Naive B cell (primary cell): Measurements from ENCODE around the gene MYBPC1. TPM values are rescaled to one million over a fixed set of nuclear protein-coding genes. Genes with fewer than 3 reads are reported as not detected.

ENCODE experiments used
- ATAC-seq, 2 donors: fragments of 150-1000 bp; cut with Tn5 transposase; 2 replicates each; pipeline ENCODE4 v1.10.0; 2021; ENCODE audit warnings: low read depth in 2 of 2, mild to moderate bottlenecking in 2 of 2, moderate library complexity in 2 of 2
- DNase-seq: peaks from one replicate; pipeline ENCODE4 v3.0.0; 2022
- H3K27ac Mint-ChIP-seq, 6 donors: one replicate each; pipeline ENCODE4 v1.8.0; 2020 to 2022; ENCODE audit warnings: mild to moderate bottlenecking in 6 of 6, mixed read lengths in 6 of 6, moderate library complexity in 5 of 6, inconsistent platforms in 2 of 6
- H3K27me3 Mint-ChIP-seq, 3 donors: one replicate each; pipeline ENCODE4 v1.8.0; 2021 to 2022; ENCODE audit warnings: mixed read lengths in 3 of 3, mild to moderate bottlenecking in 1 of 3
- H3K36me3 Mint-ChIP-seq, 2 donors: one replicate each; pipeline ENCODE4 v1.8.0; 2020 to 2022; ENCODE audit warnings: mixed read lengths in 2 of 2, inconsistent platforms in 1 of 2, mild to moderate bottlenecking in 1 of 2
- H3K4me1 Mint-ChIP-seq, 3 donors: one replicate each; pipeline ENCODE4 v1.8.0; 2020 to 2022; ENCODE audit warnings: mixed read lengths in 3 of 3, inconsistent platforms in 1 of 3, mild to moderate bottlenecking in 1 of 3, moderate library complexity in 1 of 3
- H3K4me3 Mint-ChIP-seq, 8 donors: one replicate each; pipeline ENCODE4 v1.8.0; 2020 to 2022; ENCODE audit warnings: mild to moderate bottlenecking in 8 of 8, mixed read lengths in 8 of 8, moderate library complexity in 8 of 8, inconsistent platforms in 2 of 8
- H3K9me3 Mint-ChIP-seq, 7 donors: one replicate each; pipeline ENCODE4 v1.8.0; 2020 to 2022; ENCODE audit warnings: mixed read lengths in 7 of 7, mild to moderate bottlenecking in 5 of 7, inconsistent platforms in 2 of 7, moderate library complexity in 1 of 7
- polyA plus RNA-seq, 6 donors: library from polyadenylated mRNA; unstranded; fragments of 300-500 nt; fragmentation: Illumina TruSeq; gene quantifications; one replicate each; pipeline ENCODE4 v1.2.3, GENCODE V29; 2021; ENCODE audit warnings: low read depth in 6 of 6

The MYBPC1 gene
- polyA plus RNA-seq, 6 donors from 2014 or later: not detected

- Mint-ChIP-seq H3K27ac (peak overlapping the region in 2 of 6 donors; percentile 96 to 99), H3K27me3 (no peaks in the 10 kb centered on the region), H3K4me3 (peak overlapping the region in 1 of 8 donors; percentile 98), H3K9me3 (no peaks in the 10 kb centered on the region), H3K36me3 (peaks cover 0 to 8% of the 10 kb centered on the region in 2 donors), H3K4me1 (peaks cover 32 to 44% (median 38%) of the 10 kb centered on the region in 3 donors)
- ATAC-seq (no peak), DNase-seq (no peak)
Measured at GRCh38 chr12:101694986-101695385, 100.2 kb downstream of the MYBPC1 start.

- ATAC-seq: no peak
- Mint-ChIP-seq H3K4me1 (peaks cover 38 to 51% (median 45%) of the 10 kb centered on the region in 3 donors), H3K27me3 (no peaks in the 10 kb centered on the region), H3K36me3 (peaks cover 0 to 8% of the 10 kb centered on the region in 2 donors), H3K9me3 (no peaks in the 10 kb centered on the region), H3K27ac (peak overlapping the region; percentile 96 to 99 (median 98)), H3K4me3 (peak overlapping the region in 5 of 8 donors; percentile 9 to 98 (median 97))
- DNase-seq: no peak
Measured at GRCh38 chr12:101695706-101696105, 100.9 kb downstream of the MYBPC1 start.

- ATAC-seq (peak in 1 of 2 donors; percentile 38), DNase-seq (no peak)
- H3K27ac Mint-ChIP-seq: peak overlapping the region; percentile 96 to 99 (median 98)
- no peaks in the 10 kb centered on the region for H3K27me3 Mint-ChIP-seq
- H3K36me3 Mint-ChIP-seq: peaks cover 0 to 8% of the 10 kb centered on the region in 2 donors
- no peaks in the 10 kb centered on the region for H3K9me3 Mint-ChIP-seq
- peaks cover 40 to 53% (median 53%) of the 10 kb centered on the region in 3 donors for H3K4me1 Mint-ChIP-seq
- peak overlapping the region; percentile 93 to 98 (median 98) for H3K4me3 Mint-ChIP-seq
Measured at GRCh38 chr12:101696251-101697196, 101.8 kb downstream of the MYBPC1 start.

- H3K36me3 Mint-ChIP-seq: peaks cover 0 to 8% of the 10 kb centered on the region in 2 donors
- peak within 1 kb of the TSS; percentile 96 to 99 (median 98) for H3K27ac Mint-ChIP-seq
- DNase-seq: peak; percentile 84
- no peaks in the 10 kb centered on the region for H3K9me3 Mint-ChIP-seq
- no peaks in the 10 kb centered on the region for H3K27me3 Mint-ChIP-seq
- peak; percentile 68 to 73 for ATAC-seq
- peaks cover 44 to 62% (median 57%) of the 10 kb centered on the region in 3 donors for H3K4me1 Mint-ChIP-seq
- H3K4me3 Mint-ChIP-seq: peak within 1 kb of the TSS; percentile 95 to 99 (median 98)
Measured at GRCh38 chr12:101697197-101697929, 102.6 kb downstream of the MYBPC1 start, which contains the start of gene CHPT1. TSS of gene CHPT1 (plus strand) at chr12:101697640. CDS start at chr12:101697862, 222 bp downstream.

- Mint-ChIP-seq H3K4me1 (peaks cover 52 to 70% (median 66%) of the 10 kb centered on the region in 3 donors), H3K36me3 (peaks cover 0 to 8% of the 10 kb centered on the region in 2 donors), H3K9me3 (no peaks in the 10 kb centered on the region), H3K27me3 (no peaks in the 10 kb centered on the region), H3K27ac (peak overlapping the region; percentile 89 to 97 (median 96)), H3K4me3 (peak overlapping the region; percentile 90 to 99 (median 96))
- peak; percentile 12 to 13 for ATAC-seq
- peak; percentile 29 for DNase-seq
Measured at GRCh38 chr12:101697930-101698799, 103.4 kb downstream of the MYBPC1 start.

GRCh38 chr12:101698800-101699347 lies 104.1 kb downstream of the MYBPC1 start:
- Mint-ChIP-seq H3K4me1 (peaks cover 57 to 77% (median 71%) of the 10 kb centered on the region in 3 donors), H3K27ac (peak overlapping the region; percentile 89 to 97 (median 96))
- no peak for ATAC-seq

GRCh38 chr12:101700299-101700820 lies 105.6 kb downstream of the MYBPC1 start:
- H3K4me1 Mint-ChIP-seq: peaks cover 57 to 73% (median 71%) of the 10 kb centered on the region in 3 donors
- H3K9me3 Mint-ChIP-seq: no peaks in the 10 kb centered on the region
- H3K4me3 Mint-ChIP-seq: peak overlapping the region in 6 of 8 donors; percentile 72 to 98 (median 96)
- no peaks in the 10 kb centered on the region for H3K27me3 Mint-ChIP-seq
- H3K27ac Mint-ChIP-seq: peak overlapping the region in 5 of 6 donors; percentile 14 to 97 (median 81)
- ATAC-seq: no peak
- DNase-seq: no peak
- peaks cover 0 to 8% of the 10 kb centered on the region in 2 donors for H3K36me3 Mint-ChIP-seq

More at GRCh38 chr12:101698800-101699347, 104.1 kb downstream of the MYBPC1 start:
- DNase-seq: peak; percentile 9
- no peaks in the 10 kb centered on the region for H3K27me3 Mint-ChIP-seq
- H3K36me3 Mint-ChIP-seq: peaks cover 0 to 8% of the 10 kb centered on the region in 2 donors
- H3K9me3 Mint-ChIP-seq: no peaks in the 10 kb centered on the region
- H3K4me3 Mint-ChIP-seq: peak overlapping the region; percentile 90 to 99 (median 96)

GRCh38 chr12:101703487-101703886 lies 108.7 kb downstream of the MYBPC1 start:
- DNase-seq (no peak), ATAC-seq (no peak)
- H3K27me3 Mint-ChIP-seq: no peaks in the 10 kb centered on the region
- H3K27ac Mint-ChIP-seq: peak overlapping the region in 2 of 6 donors; percentile 39 to 48
- H3K36me3 Mint-ChIP-seq: peaks cover 3 to 5% of the 10 kb centered on the region in 2 donors
- peaks cover 56 to 72% (median 67%) of the 10 kb centered on the region in 3 donors for H3K4me1 Mint-ChIP-seq
- peak overlapping the region in 2 of 8 donors; percentile 14 to 31 for H3K4me3 Mint-ChIP-seq
- no peaks in the 10 kb centered on the region for H3K9me3 Mint-ChIP-seq

GRCh38 chr12:101706403-101706802 lies 111.6 kb downstream of the MYBPC1 start:
- DNase-seq (no peak), ATAC-seq (no peak)
- Mint-ChIP-seq H3K4me1 (peaks cover 49 to 68% (median 55%) of the 10 kb centered on the region in 3 donors), H3K27ac (peak overlapping the region in 1 of 6 donors; percentile 56), H3K27me3 (no peaks in the 10 kb centered on the region), H3K4me3 (no peak overlapping the region), H3K9me3 (no peaks in the 10 kb centered on the region), H3K36me3 (peaks cover 0 to 5% of the 10 kb centered on the region in 2 donors)

- Mint-ChIP-seq H3K4me3 (peak overlapping the region in 1 of 8 donors; percentile 7), H3K9me3 (no peaks in the 10 kb centered on the region), H3K27me3 (no peaks in the 10 kb centered on the region), H3K36me3 (peaks cover 0 to 5% of the 10 kb centered on the region in 2 donors), H3K27ac (peak overlapping the region in 4 of 6 donors; percentile 12 to 86 (median 18)), H3K4me1 (peaks cover 44 to 62% (median 50%) of the 10 kb centered on the region in 3 donors)
- DNase-seq: no peak
- no peak for ATAC-seq
Measured at GRCh38 chr12:101707131-101707782, 112.5 kb downstream of the MYBPC1 start.

- H3K27me3 Mint-ChIP-seq: no peaks in the 10 kb centered on the region
- no peak for ATAC-seq
- H3K4me3 Mint-ChIP-seq: peak overlapping the region in 3 of 8 donors; percentile 12 to 51 (median 21)
- no peaks in the 10 kb centered on the region for H3K9me3 Mint-ChIP-seq
- H3K36me3 Mint-ChIP-seq: peaks cover 0 to 5% of the 10 kb centered on the region in 2 donors
- peaks cover 46 to 72% (median 48%) of the 10 kb centered on the region in 3 donors for H3K4me1 Mint-ChIP-seq
- H3K27ac Mint-ChIP-seq: peak overlapping the region in 3 of 6 donors; percentile 68 to 79 (median 76)
- DNase-seq: no peak
Measured at GRCh38 chr12:101710288-101710687, 115.5 kb downstream of the MYBPC1 start.
